Measurements from ENCODE around the gene PDZD4. TPM values are rescaled to one million over a fixed set of nuclear protein-coding genes. Genes with fewer than 3 reads are reported as not detected.

PDZD4 gene
- total and polyA plus RNA-seq, 2 experiments from 2014 or later = not detected

- no peaks in the 10 kb centered on the region for H3K9me3 ChIP-seq (ENCODE audit: low read depth)
- in situ Hi-C loops (cut with MboI) = no loop called here
- H2AFZ ChIP-seq = no peak overlapping the region
- H3K9me2 ChIP-seq (ENCODE audit: insufficient read depth) = no peaks in the 10 kb centered on the region
- H4K20me1 ChIP-seq (ENCODE audit: insufficient read depth) = no peaks in the 10 kb centered on the region
- 88 to 91% methylated on average over 16 to 18 of the region's 18 CpGs for WGBS, 2 experiments (ENCODE audit: low coverage in 1 of 2, low lambda C conversion rate in 2 of 2, missing lambda C conversion rate in 2 of 2)
- no peak overlapping the region for H3K9ac ChIP-seq
- H3K4me3 ChIP-seq = no peak overlapping the region
- H3F3A ChIP-seq (ENCODE audit: insufficient read depth) = no peaks in the 10 kb centered on the region
- H3K27ac ChIP-seq = no peak overlapping the region
- no peak overlapping the region for H3K4me2 ChIP-seq (ENCODE audit: unreplicated experiment)
- no peaks in the 10 kb centered on the region for H3K27me3 ChIP-seq (replicated peaks; ENCODE audit: insufficient read depth)
- H3K36me3 ChIP-seq (ENCODE audit: low read depth) = no peaks in the 10 kb centered on the region
- no peak for DNase-seq
- peaks cover 5% of the 10 kb centered on the region; the same call in 1 of the 2 replicates for H3K4me1 ChIP-seq (ENCODE audit: insufficient read depth)
- H3K79me2 ChIP-seq (ENCODE audit: insufficient read depth) = peaks cover 11% of the 10 kb centered on the region
- TF ChIP-seq EZH2phosphoT487 (IDR thresholded peaks at IDR 0.05; ENCODE audit: insufficient read depth, low read depth) = no peak
- no peak for TF ChIP-seq EZH2 (IDR thresholded peaks at IDR 0.05; ENCODE audit: insufficient read depth, poor library complexity, severe bottlenecking)
Observed at GRCh38 chrX:153763298-153763932, 66.9 kb downstream of the PDZD4 start.

GRCh38 chrX:153762626-153763173, 67.6 kb downstream of the PDZD4 start:
- Histone ChIP-seq H3K9me3 (ENCODE audit: low read depth) (no peaks in the 10 kb centered on the region), H3F3A (ENCODE audit: insufficient read depth) (no peaks in the 10 kb centered on the region), H3K4me3 (no peak overlapping the region), H3K36me3 (ENCODE audit: low read depth) (no peaks in the 10 kb centered on the region), H3K27ac (no peak overlapping the region), H3K4me1 (ENCODE audit: insufficient read depth) (peaks cover 5% of the 10 kb centered on the region; the same call in 1 of the 2 replicates), H3K9ac (no peak overlapping the region), H3K9me2 (ENCODE audit: insufficient read depth) (no peaks in the 10 kb centered on the region), H4K20me1 (ENCODE audit: insufficient read depth) (no peaks in the 10 kb centered on the region), H3K79me2 (ENCODE audit: insufficient read depth) (peaks cover 11% of the 10 kb centered on the region), H3K27me3 (replicated peaks; ENCODE audit: insufficient read depth) (no peaks in the 10 kb centered on the region), H2AFZ (no peak overlapping the region), H3K4me2 (ENCODE audit: unreplicated experiment) (no peak overlapping the region)
- in situ Hi-C loops (cut with MboI) = no loop called here
- 77 to 78% methylated on average over 11 to 12 of the region's 14 CpGs for WGBS, 2 experiments (ENCODE audit: low coverage in 1 of 2, low lambda C conversion rate in 2 of 2, missing lambda C conversion rate in 2 of 2)
- no peak for DNase-seq
- TF ChIP-seq EZH2 (IDR thresholded peaks at IDR 0.05; ENCODE audit: insufficient read depth, poor library complexity, severe bottlenecking) (no peak), EZH2phosphoT487 (IDR thresholded peaks at IDR 0.05; ENCODE audit: insufficient read depth, low read depth) (no peak)

DNA sequence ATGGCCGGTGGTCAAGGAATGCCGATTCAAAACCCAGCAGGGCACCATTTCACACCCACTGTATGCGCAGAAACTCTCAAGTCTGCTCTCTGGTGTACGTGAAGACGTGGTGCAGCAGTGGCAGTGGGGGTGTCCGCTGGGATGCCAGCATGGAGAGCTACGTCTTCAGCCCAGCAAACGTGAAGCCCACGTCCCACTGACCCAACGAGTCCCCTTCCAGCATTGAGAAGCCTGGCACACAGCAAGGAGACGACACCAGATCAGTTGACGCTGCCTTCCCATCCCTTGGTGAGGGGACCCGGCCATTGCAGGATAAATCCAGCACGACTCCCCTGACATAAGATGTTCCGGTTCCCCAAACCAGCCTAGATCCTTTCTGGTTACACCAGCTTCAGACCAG, 68.5 kb downstream of the PDZD4 start:
- in situ Hi-C loops (cut with MboI) = no loop called here
- no peak overlapping the region for H3K9ac ChIP-seq
- H3K4me1 ChIP-seq (ENCODE audit: insufficient read depth) = peaks cover 5% of the 10 kb centered on the region; the same call in 1 of the 2 replicates
- H3K27me3 ChIP-seq (replicated peaks; ENCODE audit: insufficient read depth) = no peaks in the 10 kb centered on the region
- TF ChIP-seq EZH2phosphoT487 (IDR thresholded peaks at IDR 0.05; ENCODE audit: insufficient read depth, low read depth) (no peak), EZH2 (IDR thresholded peaks at IDR 0.05; ENCODE audit: insufficient read depth, poor library complexity, severe bottlenecking) (no peak)
- no peaks in the 10 kb centered on the region for H4K20me1 ChIP-seq (ENCODE audit: insufficient read depth)
- DNase-seq = no peak
- no peak overlapping the region for H2AFZ ChIP-seq
- no peaks in the 10 kb centered on the region for H3K36me3 ChIP-seq (ENCODE audit: low read depth)
- H3K9me3 ChIP-seq (ENCODE audit: low read depth) = no peaks in the 10 kb centered on the region
- H3K4me3 ChIP-seq = no peak overlapping the region
- H3K79me2 ChIP-seq (ENCODE audit: insufficient read depth) = peaks cover 11% of the 10 kb centered on the region
- H3F3A ChIP-seq (ENCODE audit: insufficient read depth) = no peaks in the 10 kb centered on the region
- no peak overlapping the region for H3K27ac ChIP-seq
- H3K9me2 ChIP-seq (ENCODE audit: insufficient read depth) = no peaks in the 10 kb centered on the region
- WGBS, 2 experiments (ENCODE audit: low coverage in 1 of 2, low lambda C conversion rate in 2 of 2, missing lambda C conversion rate in 2 of 2) = 67 to 73% methylated on average over 8 to 13 of the region's 15 CpGs
- H3K4me2 ChIP-seq (ENCODE audit: unreplicated experiment) = no peak overlapping the region

- Histone ChIP-seq H3K79me2 (ENCODE audit: insufficient read depth) (no peaks in the 10 kb centered on the region), H4K20me1 (ENCODE audit: insufficient read depth) (no peaks in the 10 kb centered on the region), H3K27ac (no peak overlapping the region), H3K4me2 (ENCODE audit: unreplicated experiment) (no peak overlapping the region), H3K27me3 (replicated peaks; ENCODE audit: insufficient read depth) (no peaks in the 10 kb centered on the region), H2AFZ (no peak overlapping the region), H3K9me2 (ENCODE audit: insufficient read depth) (no peaks in the 10 kb centered on the region), H3K9me3 (ENCODE audit: low read depth) (no peaks in the 10 kb centered on the region), H3K9ac (no peak overlapping the region), H3F3A (ENCODE audit: insufficient read depth) (no peaks in the 10 kb centered on the region), H3K4me1 (ENCODE audit: insufficient read depth) (no peaks in the 10 kb centered on the region), H3K36me3 (ENCODE audit: low read depth) (no peaks in the 10 kb centered on the region), H3K4me3 (no peak overlapping the region)
- no peak for DNase-seq
- no peak for TF ChIP-seq EZH2phosphoT487 (IDR thresholded peaks at IDR 0.05; ENCODE audit: insufficient read depth, low read depth)
- TF ChIP-seq EZH2 (IDR thresholded peaks at IDR 0.05; ENCODE audit: insufficient read depth, poor library complexity, severe bottlenecking) = no peak
- 33 to 42% methylated on average over 1 of the region's 1 CpG for WGBS, 2 experiments (ENCODE audit: low coverage in 1 of 2, low lambda C conversion rate in 2 of 2, missing lambda C conversion rate in 2 of 2)
- in situ Hi-C loops (cut with MboI) = loop anchor here (10.0 kb wide), 1 partner anchor 180 kb away; the partner anchor contains the start of gene NAA10
Observed at GRCh38 chrX:153755136-153755535, 75.2 kb downstream of the PDZD4 start.

Other genes with a start within 250 kb of the PDZD4 start
- gene CCNQ, start 231.4 kb downstream of the PDZD4 start, total RNA-seq (2014; rRNA removed; shearing (Covaris generic)) = 34.7 and 45.5 TPM in 2 replicates
- gene CCNQ, start 231.4 kb downstream of the PDZD4 start, polyA plus RNA-seq (2016; fragmentation: Nextera tagmentation; extraction: Ambion mirVana) = 29.1 and 34.5 TPM in 2 replicates
- not detected in 2 replicates for gene DUSP9, start 183.3 kb downstream of the PDZD4 start, total RNA-seq (2014; rRNA removed; shearing (Covaris generic))
- gene DUSP9, start 183.3 kb downstream of the PDZD4 start, polyA plus RNA-seq (2016; fragmentation: Nextera tagmentation; extraction: Ambion mirVana) = not detected in 2 replicates
- gene PNCK, start 156.7 kb downstream of the PDZD4 start, total RNA-seq (2014; rRNA removed; shearing (Covaris generic)) = not detected in 2 replicates
- gene PNCK, start 156.7 kb downstream of the PDZD4 start, polyA plus RNA-seq (2016; fragmentation: Nextera tagmentation; extraction: Ambion mirVana) = not detected in 2 replicates
- gene SLC6A8, start 142.6 kb downstream of the PDZD4 start, total RNA-seq (2014; rRNA removed; shearing (Covaris generic)) = 11.7 and 12.5 TPM in 2 replicates
- 1.8 and 1.9 TPM in 2 replicates for gene SLC6A8, start 142.6 kb downstream of the PDZD4 start, polyA plus RNA-seq (2016; fragmentation: Nextera tagmentation; extraction: Ambion mirVana)
- 180 and 187 TPM in 2 replicates for gene BCAP31, start 106.2 kb downstream of the PDZD4 start, total RNA-seq (2014; rRNA removed; shearing (Covaris generic))
- gene BCAP31, start 106.2 kb downstream of the PDZD4 start, polyA plus RNA-seq (2016; fragmentation: Nextera tagmentation; extraction: Ambion mirVana) = 317 and 326 TPM in 2 replicates
- gene ABCD1, start 105.7 kb downstream of the PDZD4 start, total RNA-seq (2014; rRNA removed; shearing (Covaris generic)) = 24.4 and 24.9 TPM in 2 replicates
- 9.5 and 9.8 TPM in 2 replicates for gene ABCD1, start 105.7 kb downstream of the PDZD4 start, polyA plus RNA-seq (2016; fragmentation: Nextera tagmentation; extraction: Ambion mirVana)
- gene PLXNB3, start 66.3 kb downstream of the PDZD4 start, total RNA-seq (2014; rRNA removed; shearing (Covaris generic)) = 12.5 and 13.5 TPM in 2 replicates
- 7.1 and 8.8 TPM in 2 replicates for gene PLXNB3, start 66.3 kb downstream of the PDZD4 start, polyA plus RNA-seq (2016; fragmentation: Nextera tagmentation; extraction: Ambion mirVana)
- gene SRPK3, start 49.5 kb downstream of the PDZD4 start, total RNA-seq (2014; rRNA removed; shearing (Covaris generic)) = 0.86 TPM in 1 of 2 replicates, not detected in the other
- gene SRPK3, start 49.5 kb downstream of the PDZD4 start, polyA plus RNA-seq (2016; fragmentation: Nextera tagmentation; extraction: Ambion mirVana) = 0.53 and 1.1 TPM in 2 replicates
- 79.5 and 88.2 TPM in 2 replicates for gene IDH3G, start 36.2 kb downstream of the PDZD4 start, total RNA-seq (2014; rRNA removed; shearing (Covaris generic))
- gene IDH3G, start 36.2 kb downstream of the PDZD4 start, polyA plus RNA-seq (2016; fragmentation: Nextera tagmentation; extraction: Ambion mirVana) = 76.1 and 83.2 TPM in 2 replicates
- 225 and 295 TPM in 2 replicates for gene SSR4, start 35.9 kb downstream of the PDZD4 start, total RNA-seq (2014; rRNA removed; shearing (Covaris generic))
- gene SSR4, start 35.9 kb downstream of the PDZD4 start, polyA plus RNA-seq (2016; fragmentation: Nextera tagmentation; extraction: Ambion mirVana) = 568 TPM in 2 replicates
- gene L1CAM, start 55.6 kb upstream of the PDZD4 start, total RNA-seq (2014; rRNA removed; shearing (Covaris generic)) = 1.9 TPM in 1 of 2 replicates, not detected in the other
- 0.34 and 0.38 TPM in 2 replicates for gene L1CAM, start 55.6 kb upstream of the PDZD4 start, polyA plus RNA-seq (2016; fragmentation: Nextera tagmentation; extraction: Ambion mirVana)
- gene AVPR2, start 74.1 kb upstream of the PDZD4 start, total RNA-seq (2014; rRNA removed; shearing (Covaris generic)) = not detected in 2 replicates
- gene AVPR2, start 74.1 kb upstream of the PDZD4 start, polyA plus RNA-seq (2016; fragmentation: Nextera tagmentation; extraction: Ambion mirVana) = not detected in 2 replicates
- gene ARHGAP4, start 95.7 kb upstream of the PDZD4 start, total RNA-seq (2014; rRNA removed; shearing (Covaris generic)) = 2.8 TPM in 1 of 2 replicates, not detected in the other
- gene ARHGAP4, start 95.7 kb upstream of the PDZD4 start, polyA plus RNA-seq (2016; fragmentation: Nextera tagmentation; extraction: Ambion mirVana) = 0.43 and 0.45 TPM in 2 replicates
- gene NAA10, start 104.5 kb upstream of the PDZD4 start, total RNA-seq (2014; rRNA removed; shearing (Covaris generic)) = 105 and 154 TPM in 2 replicates
- gene NAA10, start 104.5 kb upstream of the PDZD4 start, polyA plus RNA-seq (2016; fragmentation: Nextera tagmentation; extraction: Ambion mirVana) = 161 and 166 TPM in 2 replicates
- 0.11 TPM in 1 of 2 replicates, not detected in the other for gene RENBP, start 114.1 kb upstream of the PDZD4 start, total RNA-seq (2014; rRNA removed; shearing (Covaris generic))
- gene RENBP, start 114.1 kb upstream of the PDZD4 start, polyA plus RNA-seq (2016; fragmentation: Nextera tagmentation; extraction: Ambion mirVana) = not detected in 2 replicates
- 24.0 and 26.4 TPM in 2 replicates for gene HCFC1, start 141.3 kb upstream of the PDZD4 start, total RNA-seq (2014; rRNA removed; shearing (Covaris generic))
- gene HCFC1, start 141.3 kb upstream of the PDZD4 start, polyA plus RNA-seq (2016; fragmentation: Nextera tagmentation; extraction: Ambion mirVana) = 12.5 and 12.6 TPM in 2 replicates
- 7.6 and 9.9 TPM in 2 replicates for gene TMEM187, start 142.2 kb upstream of the PDZD4 start, total RNA-seq (2014; rRNA removed; shearing (Covaris generic))
- gene TMEM187, start 142.2 kb upstream of the PDZD4 start, polyA plus RNA-seq (2016; fragmentation: Nextera tagmentation; extraction: Ambion mirVana) = 8.5 and 10.0 TPM in 2 replicates
- gene IRAK1, start 189.4 kb upstream of the PDZD4 start, total RNA-seq (2014; rRNA removed; shearing (Covaris generic)) = 45.3 and 54.7 TPM in 2 replicates
- gene IRAK1, start 189.4 kb upstream of the PDZD4 start, polyA plus RNA-seq (2016; fragmentation: Nextera tagmentation; extraction: Ambion mirVana) = 58.7 and 58.8 TPM in 2 replicates

All from GM23248 (cell line).